Natural killer cell (primary cell): Measurements from ENCODE around the gene PIGK. TPM values are rescaled to one million over a fixed set of nuclear protein-coding genes. Genes with fewer than 3 reads are reported as not detected.

Experiments used
- ATAC-seq, 3 donors: fragments of 150-1000 bp in 2 of 3; fragments of 200-7000 bp in 1 of 3; cut with Tn5 transposase; 1 replicate in 1 of 3; 2 replicates in 2 of 3; pipeline ENCODE4 v1.10.0; 2021; ENCODE audit warnings: mild to moderate bottlenecking in 2 of 3, moderate library complexity in 2 of 3
- DNase-seq, 2 donors: peaks; one replicate each; pipeline versions ENCODE4 v3.0.0 to v3.0.0-alpha.2; 2013 to 2021; ENCODE audit warnings: mixed read lengths in 1 of 2
- H3K27ac ChIP-seq: one replicate; pipeline ENCODE4 v1.5.1; 2013; ENCODE audit warnings: mild to moderate bottlenecking, low read length
- H3K27me3 ChIP-seq: one replicate; pipeline ENCODE4 v1.6.1; 2013; ENCODE audit warnings: low read length; ENCODE audit not compliant: control insufficient read depth, insufficient read depth
- H3K36me3 ChIP-seq: one replicate; pipeline ENCODE4 v1.6.1; 2013; ENCODE audit warnings: low read length; ENCODE audit not compliant: control insufficient read depth, insufficient read depth
- H3K4me1 ChIP-seq: one replicate; pipeline ENCODE4 v1.6.1; 2013; ENCODE audit warnings: low read length; ENCODE audit not compliant: control insufficient read depth, insufficient read depth
- H3K4me3 ChIP-seq: one replicate; pipeline ENCODE4 v1.5.1; 2013; ENCODE audit warnings: low read length
- H3K9me3 ChIP-seq: one replicate; pipeline ENCODE4 v1.6.1; 2013; ENCODE audit warnings: low read length; ENCODE audit not compliant: control insufficient read depth, insufficient read depth
- H3K27ac Mint-ChIP-seq, 2 donors: one replicate each; pipeline ENCODE4 v1.8.0; 2022; ENCODE audit warnings: mild to moderate bottlenecking in 2 of 2, mixed read lengths in 2 of 2, moderate library complexity in 1 of 2
- H3K27me3 Mint-ChIP-seq, 2 donors: one replicate each; pipeline ENCODE4 v1.8.0; 2022; ENCODE audit warnings: low read depth in 2 of 2, mixed read lengths in 2 of 2
- H3K36me3 Mint-ChIP-seq: one replicate; pipeline ENCODE4 v1.8.0; 2022; ENCODE audit warnings: mixed read lengths
- H3K4me1 Mint-ChIP-seq, 2 donors: one replicate each; pipeline ENCODE4 v1.8.0; 2022; ENCODE audit warnings: mixed read lengths in 2 of 2
- H3K4me3 Mint-ChIP-seq: one replicate; pipeline ENCODE4 v1.8.0; 2022; ENCODE audit warnings: mild to moderate bottlenecking, moderate library complexity, mixed read lengths
- H3K9me3 Mint-ChIP-seq, 2 donors: one replicate each; pipeline ENCODE4 v1.8.0; 2022; ENCODE audit warnings: mixed read lengths in 2 of 2
- CTCF ChIP-seq: fragments of 200-600 bp; IDR thresholded peaks from one replicate; pipeline ENCODE4 v1.8.0; 2022; ENCODE audit warnings: antibody characterized with exemption
- WGBS: methylation state at CpG from one replicate; pipeline ENCODE4 v1.1.7; 2013; ENCODE audit warnings: missing lambda C conversion rate; ENCODE audit not compliant: insufficient coverage; 5-methylcytosine and 5-hydroxymethylcytosine counted together
- intact Hi-C: fragments of 100-400 bp; cut with micrococcal nuclease; formaldehyde crosslinking; loops from one replicate; pipeline ENCODE4 v1.14.2; 2022
- total RNA-seq, 4 donors: library from RNA; stranded (reverse); fragments of 120-200 nt in 1 of 4; gene quantifications; one replicate each; pipeline versions ENCODE4 v1.2.3 to v1.2.4, GENCODE V29; 2013 to 2022

Gene PIGK
- total RNA-seq, 3 donors from 2014 or later (not counting 1 experiment from before 2014, with no cell fraction given) = 25.4 to 29.9 (median 27.8) TPM

GRCh38 chr1:77048615-77049005 lies 170.6 kb downstream of the PIGK start:
- Histone ChIP-seq H3K9me3 (no peaks in the 10 kb centered on the region), H3K27me3 (no peaks in the 10 kb centered on the region), H3K4me3 (no peak overlapping the region), H3K4me1 (peaks cover 6% of the 10 kb centered on the region), H3K36me3 (no peaks in the 10 kb centered on the region), H3K27ac (no peak overlapping the region)
- DNase-seq (no peak), ATAC-seq (no peak)
- Mint-ChIP-seq H3K4me1 (peaks cover 11 to 16% of the 10 kb centered on the region in 2 donors), H3K27me3 (peaks cover 0 to 10% of the 10 kb centered on the region in 2 donors), H3K27ac (no peak overlapping the region), H3K36me3 (no peaks in the 10 kb centered on the region), H3K9me3 (no peaks in the 10 kb centered on the region), H3K4me3 (no peak overlapping the region)
- no CpG with 5 or more reads among the region's 1 CpG for WGBS
- intact Hi-C loops = no loop called here
- TF ChIP-seq CTCF = no peak

- H3K4me3 Mint-ChIP-seq = peak overlapping the region; percentile 0
- ATAC-seq (peak in 1 of 3 donors; percentile 25), DNase-seq (peak in 1 of 2 donors; percentile 3)
- peaks cover 0 to 10% of the 10 kb centered on the region in 2 donors for H3K27me3 Mint-ChIP-seq
- H3K27me3 ChIP-seq = no peaks in the 10 kb centered on the region
- intact Hi-C loops = no loop called here
- 0% methylated on average over 1 of the region's 3 CpGs for WGBS
- H3K9me3 ChIP-seq = no peaks in the 10 kb centered on the region
- H3K27ac ChIP-seq = no peak overlapping the region
- peaks cover 11 to 16% of the 10 kb centered on the region in 2 donors for H3K4me1 Mint-ChIP-seq
- H3K36me3 Mint-ChIP-seq = no peaks in the 10 kb centered on the region
- H3K4me1 ChIP-seq = peaks cover 6% of the 10 kb centered on the region
- TF ChIP-seq CTCF = no peak
- H3K27ac Mint-ChIP-seq = no peak overlapping the region
- H3K9me3 Mint-ChIP-seq = no peaks in the 10 kb centered on the region
- H3K36me3 ChIP-seq = no peaks in the 10 kb centered on the region
- H3K4me3 ChIP-seq = no peak overlapping the region
These were observed 171.1 kb downstream of the PIGK start for GRCh38 chr1:77047978-77048614.

- Histone ChIP-seq H3K27ac (no peak overlapping the region), H3K4me1 (peaks cover 6% of the 10 kb centered on the region), H3K9me3 (no peaks in the 10 kb centered on the region), H3K4me3 (no peak overlapping the region), H3K27me3 (no peaks in the 10 kb centered on the region), H3K36me3 (no peaks in the 10 kb centered on the region)
- no peak for TF ChIP-seq CTCF
- no peak overlapping the region for H3K27ac Mint-ChIP-seq
- WGBS = no CpG with 5 or more reads among the region's 1 CpG
- H3K4me3 Mint-ChIP-seq = no peak overlapping the region
- no peaks in the 10 kb centered on the region for H3K9me3 Mint-ChIP-seq
- peaks cover 11 to 16% of the 10 kb centered on the region in 2 donors for H3K4me1 Mint-ChIP-seq
- H3K27me3 Mint-ChIP-seq = peaks cover 0 to 10% of the 10 kb centered on the region in 2 donors
- ATAC-seq (no peak), DNase-seq (no peak)
- intact Hi-C loops = no loop called here
- H3K36me3 Mint-ChIP-seq = no peaks in the 10 kb centered on the region
These were observed 171.7 kb downstream of the PIGK start for GRCh38 chr1:77047575-77047974.
